OCI-LY7 (cell line): ENCODE data around the gene SMARCC1. TPM values are rescaled to one million over a fixed set of nuclear protein-coding genes. Genes with fewer than 3 reads are reported as not detected.

Source experiments
- BruUV-seq: library from RNA; stranded (reverse); fragments of 400-500 nt; replicated peaks from 2 replicates; lab custom pipeline; 2021; lab: Mats Ljungman, UMichigan
- CTCF ChIA-PET: fragments of 300-600 bp; sonication (Branson Sonifier 250); formaldehyde crosslinking; loops from one replicate; lab custom pipeline; 2022; ENCODE audit warnings: antibody characterized with exemption; ENCODE audit not compliant: unreplicated experiment; lab: Charles Lee
- POLR2A ChIA-PET: fragments of 300-600 bp; sonication (Branson Sonifier 250); formaldehyde crosslinking; loops from one replicate; lab custom pipeline; 2022; ENCODE audit warnings: antibody characterized with exemption; lab: Charles Lee
- DNase-seq: peaks from one replicate; pipeline ENCODE4 v3.0.0-alpha.2; 2015; ENCODE audit warnings: low spot score
- H2AFZ ChIP-seq: fragments of 200-600 bp; sonication (generic), shearing (Covaris generic); 2 replicates; pipeline ENCODE4 v1.6.1; 2014; ENCODE audit warnings: mild to moderate bottlenecking, antibody characterized with exemption, low read length, moderate library complexity
- H3K27ac ChIP-seq: fragments of 200-600 bp; sonication (generic); 2 replicates; pipeline ENCODE4 v1.5.1; 2014; ENCODE audit warnings: mixed run types, low read depth, mild to moderate bottlenecking, moderate library complexity, low read length, inconsistent platforms; ENCODE audit not compliant: poor library complexity, severe bottlenecking
- H3K36me3 ChIP-seq: fragments of 200-600 bp; sonication (generic); 2 replicates; pipeline ENCODE4 v1.6.1; 2014; ENCODE audit warnings: mild to moderate bottlenecking, antibody characterized with exemption, low read length, moderate library complexity, mixed read lengths; ENCODE audit not compliant: insufficient read depth
- H3K4me1 ChIP-seq: fragments of 200-600 bp; sonication (generic); 2 replicates; pipeline ENCODE4 v1.5.1; 2014; ENCODE audit warnings: mild to moderate bottlenecking, low read length; ENCODE audit not compliant: insufficient read depth, poor library complexity, severe bottlenecking
- H3K4me2 ChIP-seq: fragments of 200-600 bp; sonication (generic); 2 replicates; pipeline ENCODE4 v1.6.1; 2014; ENCODE audit warnings: mild to moderate bottlenecking, low read length
- H3K4me3 ChIP-seq: fragments of 200-600 bp; sonication (generic); 2 replicates; pipeline ENCODE4 v1.5.1; 2014; ENCODE audit warnings: mild to moderate bottlenecking, low read depth, low read length; ENCODE audit not compliant: poor library complexity, severe bottlenecking
- H3K79me2 ChIP-seq: fragments of 200-600 bp; sonication (generic); 2 replicates; pipeline ENCODE4 v1.6.1; 2016; ENCODE audit warnings: low read depth, mild to moderate bottlenecking, low read length, moderate library complexity, mixed read lengths; ENCODE audit not compliant: insufficient read depth
- H3K9me2 ChIP-seq: fragments of 200-600 bp; sonication (generic); 2 replicates; pipeline ENCODE4 v1.6.1; 2016; ENCODE audit warnings: mild to moderate bottlenecking, low read length, mixed read lengths; ENCODE audit not compliant: insufficient read depth
- H3K9me3 ChIP-seq: fragments of 200-600 bp; sonication (generic); 2 replicates; pipeline ENCODE4 v1.6.1; 2014; ENCODE audit warnings: mild to moderate bottlenecking, mixed run types, low read length, mixed read lengths
- H4K20me1 ChIP-seq: fragments of 200-600 bp; sonication (generic); 2 replicates; pipeline ENCODE4 v1.6.1; 2014; ENCODE audit warnings: mild to moderate bottlenecking, antibody characterized with exemption, low read length, moderate library complexity, mixed read lengths; ENCODE audit not compliant: insufficient read depth
- EZH2phosphoT487 ChIP-seq: fragments of 200-600 bp; sonication (generic); IDR thresholded peaks from 2 replicates; pipeline ENCODE4 v1.6.1; 2018; ENCODE audit warnings: low read depth, borderline replicate concordance, mild to moderate bottlenecking, mixed run types, antibody characterized with exemption, low read length, moderate library complexity, mixed read lengths
- intact Hi-C: fragments of 100-400 bp; cut with micrococcal nuclease; formaldehyde crosslinking; loops from one replicate; pipeline ENCODE4 v1.10.0; 2022; ENCODE audit not compliant: unreplicated experiment
- total RNA-seq, 2 experiments: library from RNA; depleted of rRNA in 1 of 2; stranded (reverse); fragments of >200 nt in 1 of 2; shearing (Covaris generic) in 1 of 2; gene quantifications; 2 replicates each; pipeline ENCODE4 v1.2.3, GENCODE V29; 2014 to 2022
- TF ChIP-seq, protein P1 (sequence below): fragments of 200-600 bp; sonication (generic); conservative IDR thresholded peaks from 2 replicates; pipeline ENCODE4 v1.5.1; 2014; ENCODE audit warnings: mild to moderate bottlenecking, antibody characterized with exemption, low read length, moderate library complexity, mixed read lengths

The SMARCC1 gene
- total RNA-seq, 2 experiments from 2014 or later: 83.2 to 176 TPM

DNA sequence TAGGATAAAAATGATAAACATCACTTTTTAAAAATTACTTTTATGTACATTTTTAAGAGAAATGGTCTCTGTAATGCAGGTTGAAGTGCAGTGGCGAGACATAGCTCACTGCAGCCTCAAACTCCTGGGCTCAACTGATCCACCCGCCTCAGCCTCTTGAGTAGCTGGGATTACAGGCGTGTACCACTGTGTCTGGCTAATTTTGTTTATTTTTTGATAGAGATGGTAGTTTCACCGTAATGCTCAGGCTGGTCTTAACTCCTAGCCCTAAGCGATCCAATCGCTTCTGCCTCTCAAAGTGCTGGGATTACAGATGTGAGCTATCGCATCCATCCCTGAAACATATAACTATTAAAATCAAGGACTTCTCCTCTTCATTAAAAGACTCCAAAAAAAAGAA is 140.0 kb downstream of the SMARCC1 start:
- Histone ChIP-seq H3K4me2 (no peak overlapping the region), H3K9me2 (no peaks in the 10 kb centered on the region), H3K27ac (no peak overlapping the region), H3K4me3 (no peak overlapping the region), H3K9me3 (no peaks in the 10 kb centered on the region), H2AFZ (no peak overlapping the region), H4K20me1 (no peaks in the 10 kb centered on the region), H3K79me2 (0 out of 2 replicates have a peak, but pooled peaks cover 11% of the 10 kb centered on the region), H3K36me3 (peaks cover 95% of the 10 kb centered on the region), H3K4me1 (no peaks in the 10 kb centered on the region)
- intact Hi-C loops: no loop called here
- no TSS peak for BruUV-seq
- TF ChIP-seq, protein P1, sequence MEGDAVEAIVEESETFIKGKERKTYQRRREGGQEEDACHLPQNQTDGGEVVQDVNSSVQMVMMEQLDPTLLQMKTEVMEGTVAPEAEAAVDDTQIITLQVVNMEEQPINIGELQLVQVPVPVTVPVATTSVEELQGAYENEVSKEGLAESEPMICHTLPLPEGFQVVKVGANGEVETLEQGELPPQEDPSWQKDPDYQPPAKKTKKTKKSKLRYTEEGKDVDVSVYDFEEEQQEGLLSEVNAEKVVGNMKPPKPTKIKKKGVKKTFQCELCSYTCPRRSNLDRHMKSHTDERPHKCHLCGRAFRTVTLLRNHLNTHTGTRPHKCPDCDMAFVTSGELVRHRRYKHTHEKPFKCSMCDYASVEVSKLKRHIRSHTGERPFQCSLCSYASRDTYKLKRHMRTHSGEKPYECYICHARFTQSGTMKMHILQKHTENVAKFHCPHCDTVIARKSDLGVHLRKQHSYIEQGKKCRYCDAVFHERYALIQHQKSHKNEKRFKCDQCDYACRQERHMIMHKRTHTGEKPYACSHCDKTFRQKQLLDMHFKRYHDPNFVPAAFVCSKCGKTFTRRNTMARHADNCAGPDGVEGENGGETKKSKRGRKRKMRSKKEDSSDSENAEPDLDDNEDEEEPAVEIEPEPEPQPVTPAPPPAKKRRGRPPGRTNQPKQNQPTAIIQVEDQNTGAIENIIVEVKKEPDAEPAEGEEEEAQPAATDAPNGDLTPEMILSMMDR: no peak
- TF ChIP-seq EZH2phosphoT487: no peak
- no peak for DNase-seq
- ChIA-PET CTCF (no interaction called here), POLR2A (no interaction called here)

- DNase-seq: no peak
- no peak for TF ChIP-seq EZH2phosphoT487
- TF ChIP-seq, protein P1: no peak
- Histone ChIP-seq H3K4me3 (no peak overlapping the region), H3K79me2 (0 out of 2 replicates have a peak, but pooled peaks cover 11% of the 10 kb centered on the region), H3K36me3 (peaks cover 95% of the 10 kb centered on the region), H3K27ac (no peak overlapping the region), H3K4me2 (no peak overlapping the region), H3K4me1 (no peaks in the 10 kb centered on the region), H3K9me2 (no peaks in the 10 kb centered on the region), H3K9me3 (no peaks in the 10 kb centered on the region), H2AFZ (no peak overlapping the region), H4K20me1 (no peaks in the 10 kb centered on the region; the same call in 1 of the 2 replicates)
- POLR2A ChIA-PET: interaction anchor here (0.6 kb wide), 2 partner anchors 20 to 45 kb away, joined by 3 to 5 read pairs; no protein-coding TSS in a partner anchor
- intact Hi-C loops: no loop called here
- no TSS peak for BruUV-seq
- CTCF ChIA-PET: no interaction called here
Measured at GRCh38 chr3:47636921-47637320, 144.8 kb downstream of the SMARCC1 start.

GRCh38 chr3:47636225-47636624 is 145.5 kb downstream of the SMARCC1 start:
- TF ChIP-seq, protein P1: no peak
- TF ChIP-seq EZH2phosphoT487: no peak
- peaks cover 95% of the 10 kb centered on the region for H3K36me3 ChIP-seq
- ChIA-PET POLR2A (interaction anchor here (0.6 kb wide), 1 partner anchor 45 kb away, joined by 5 read pairs; no protein-coding TSS in a partner anchor), CTCF (no interaction called here)
- intact Hi-C loops: no loop called here
- no peaks in the 10 kb centered on the region for H3K4me1 ChIP-seq
- no peak overlapping the region for H2AFZ ChIP-seq
- no TSS peak for BruUV-seq
- no peaks in the 10 kb centered on the region; the same call in 1 of the 2 replicates for H4K20me1 ChIP-seq
- H3K27ac ChIP-seq: no peak overlapping the region
- no peaks in the 10 kb centered on the region for H3K9me3 ChIP-seq
- no peak overlapping the region for H3K4me2 ChIP-seq
- no peak for DNase-seq
- H3K9me2 ChIP-seq: no peaks in the 10 kb centered on the region
- 0 out of 2 replicates have a peak, but pooled peaks cover 11% of the 10 kb centered on the region for H3K79me2 ChIP-seq
- no peak overlapping the region for H3K4me3 ChIP-seq
